Amygdala (tissue), 56 donors: Measurements from ENCODE around the gene ISCU.

Source experiments
- DNase-seq, 56 donors: peaks; one replicate each; lab custom pipeline; 2025; lab: John Stamatoyannopoulos, UW

ISCU gene

DNA sequence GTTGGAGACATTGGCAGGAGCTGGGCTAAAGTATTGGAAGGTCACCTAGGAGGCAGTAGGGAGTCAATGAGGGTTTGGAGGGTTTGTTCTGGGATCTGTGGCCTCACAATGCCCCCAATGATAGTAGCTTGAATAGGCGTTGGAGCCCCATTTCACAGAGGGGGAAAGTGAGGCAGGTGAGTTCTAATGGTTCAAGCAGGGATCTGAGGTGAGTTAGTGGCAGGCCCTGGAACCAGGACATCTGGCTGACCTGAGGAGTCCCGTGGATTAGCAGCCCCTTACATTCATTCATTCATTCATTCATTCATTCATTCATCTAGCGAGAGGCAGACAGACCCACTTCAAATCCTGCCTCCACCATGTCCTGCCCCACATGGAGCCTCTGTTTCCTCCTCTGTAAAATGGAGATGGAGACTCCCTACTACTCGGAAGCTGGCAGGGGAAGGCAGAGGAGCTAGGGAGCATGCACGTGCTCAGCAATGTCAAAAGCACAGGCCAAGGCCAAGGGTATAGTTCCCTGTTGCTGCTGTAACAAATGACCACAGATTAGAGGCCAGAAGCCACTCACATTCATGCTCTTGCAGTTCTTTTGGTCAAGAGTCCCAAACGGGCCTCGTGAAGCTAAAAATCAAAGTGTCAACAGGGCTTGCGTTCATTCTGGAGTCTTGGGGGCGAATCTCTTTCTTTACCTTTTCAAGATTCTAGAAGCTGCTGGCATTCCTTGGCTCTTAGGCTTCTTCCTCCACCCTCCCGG is 37.7 kb downstream of the ISCU start:
- no peak for DNase-seq

DNA sequence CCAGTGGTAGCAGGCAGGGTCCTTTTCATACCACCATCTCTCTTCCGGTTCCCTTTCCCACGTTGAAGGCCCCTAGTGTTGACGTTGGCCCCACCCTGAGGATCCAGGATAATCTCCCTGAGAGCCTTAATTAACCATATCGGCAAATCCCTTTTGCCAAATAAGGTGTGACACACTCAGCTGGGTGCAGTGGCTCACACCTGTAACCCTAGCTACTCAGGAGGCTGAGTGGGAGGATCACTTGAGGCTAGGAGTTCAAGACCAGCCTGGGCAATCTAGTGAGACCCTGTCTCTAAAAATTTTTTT is 38.3 kb downstream of the ISCU start:
- DNase-seq = no peak

DNA sequence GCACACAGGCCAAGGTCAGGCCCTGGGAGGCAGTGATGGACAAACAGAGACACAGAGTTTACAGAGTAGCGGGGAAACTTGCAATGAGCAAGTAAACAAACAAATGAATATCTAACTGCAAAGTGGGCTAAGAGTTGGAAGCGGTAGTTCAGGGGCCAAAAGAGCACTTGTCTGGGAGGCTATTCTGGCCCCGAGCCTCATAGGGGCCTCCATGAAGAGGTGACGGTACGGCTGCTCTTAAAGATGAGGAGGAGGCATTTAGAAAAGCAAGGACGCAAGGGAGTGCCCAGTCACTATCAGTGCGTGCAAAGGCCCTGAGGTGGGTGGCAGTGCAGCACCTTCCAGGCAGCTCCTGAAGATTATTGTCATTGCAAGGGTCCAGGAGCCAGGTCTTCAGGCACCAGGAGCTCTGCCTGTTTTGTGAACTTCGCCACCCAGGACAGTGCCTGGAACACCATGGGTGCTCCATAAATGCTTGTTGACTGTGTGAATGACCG is 39.9 kb downstream of the ISCU start:
- DNase-seq = no peak

DNA sequence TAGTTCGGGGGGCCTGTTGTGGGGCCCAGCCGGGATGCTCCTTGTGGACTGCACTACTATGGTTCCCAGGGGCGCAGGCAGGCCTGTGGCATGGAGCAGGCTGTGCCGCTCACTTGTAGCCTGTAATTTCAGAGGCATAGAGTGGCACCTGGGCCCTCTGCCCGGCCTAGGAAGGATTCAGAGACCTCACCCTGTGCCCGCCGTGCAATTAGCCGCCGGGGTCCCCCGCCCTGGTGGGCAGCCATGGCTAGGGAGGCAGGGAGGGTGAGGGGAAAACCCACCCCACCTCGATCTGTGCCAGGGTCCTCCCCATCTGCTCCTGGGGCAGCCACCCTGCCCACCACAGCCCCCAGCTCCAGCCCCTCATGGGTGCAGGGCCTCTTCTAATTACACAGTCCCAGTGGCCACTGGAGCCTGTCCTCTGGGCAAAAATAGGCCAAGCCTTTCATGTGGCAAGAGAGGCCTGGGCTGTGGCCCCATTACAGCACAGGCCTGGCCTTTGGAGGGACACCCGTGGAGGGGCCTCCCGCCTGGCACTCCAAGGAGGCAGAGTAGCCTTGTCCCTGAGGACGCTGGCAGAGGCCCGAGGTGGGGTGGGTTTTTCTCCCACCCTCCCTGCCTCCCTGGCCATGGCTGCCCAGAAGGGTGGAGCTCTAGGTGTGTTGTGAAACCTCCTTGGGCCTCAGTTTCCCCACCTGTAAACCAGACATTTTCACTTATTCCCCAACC is 40.7 kb downstream of the ISCU start:
- no peak for DNase-seq

DNA sequence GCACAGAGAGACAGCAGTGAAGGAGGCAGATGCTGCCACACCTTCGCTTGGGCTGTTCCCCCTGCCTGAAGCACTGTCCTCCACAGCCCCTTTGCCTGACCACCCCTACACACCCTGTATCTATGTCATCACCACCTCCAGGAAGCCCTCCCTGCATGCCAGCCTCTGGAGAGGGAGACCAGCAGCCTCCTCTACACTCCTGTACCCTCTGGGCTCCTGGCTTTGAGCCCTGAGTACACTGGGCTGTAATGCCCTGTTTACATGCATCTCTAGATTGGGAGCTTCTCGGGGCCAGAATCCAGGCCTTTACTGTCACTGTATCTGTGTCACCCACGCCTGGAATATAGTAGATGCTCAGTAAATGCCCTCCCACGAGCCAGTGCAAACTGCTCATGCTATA is 41.3 kb downstream of the ISCU start:
- no peak for DNase-seq

DNA sequence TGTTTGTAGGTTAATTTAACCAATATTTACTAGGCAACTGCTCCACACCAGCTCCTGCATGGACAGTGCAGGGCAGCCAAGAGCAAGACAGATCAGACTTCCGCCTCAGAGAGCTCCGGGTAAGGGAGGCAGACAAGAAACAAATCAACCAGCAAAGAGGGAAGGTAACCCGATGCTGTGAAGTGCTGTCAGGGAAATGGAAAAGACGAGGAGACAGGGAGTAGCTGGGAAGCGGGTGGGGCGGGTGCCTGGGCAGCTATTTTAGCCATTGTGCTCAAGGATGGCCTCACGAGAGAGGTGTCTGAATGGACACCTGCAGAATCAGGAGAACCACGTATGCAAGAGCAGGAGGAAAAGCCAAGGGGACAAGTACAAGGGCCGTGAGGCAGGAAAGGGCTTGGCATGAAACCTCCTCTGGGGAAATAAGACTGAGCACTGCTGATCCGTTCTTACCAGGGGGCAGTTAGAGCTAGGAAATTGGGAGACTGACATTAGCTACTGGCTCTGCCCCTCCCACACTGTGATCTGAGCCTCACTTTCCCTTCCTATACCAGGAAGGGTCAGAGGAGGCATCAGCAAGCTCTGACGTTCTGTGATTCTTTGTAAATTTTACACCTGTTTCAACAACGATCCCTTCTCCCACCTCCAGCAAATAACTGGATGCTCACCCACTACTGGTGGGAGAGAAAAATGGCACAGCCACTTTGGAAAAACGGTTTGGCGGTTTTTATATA is 42.0 kb downstream of the ISCU start:
- DNase-seq = no peak

DNA sequence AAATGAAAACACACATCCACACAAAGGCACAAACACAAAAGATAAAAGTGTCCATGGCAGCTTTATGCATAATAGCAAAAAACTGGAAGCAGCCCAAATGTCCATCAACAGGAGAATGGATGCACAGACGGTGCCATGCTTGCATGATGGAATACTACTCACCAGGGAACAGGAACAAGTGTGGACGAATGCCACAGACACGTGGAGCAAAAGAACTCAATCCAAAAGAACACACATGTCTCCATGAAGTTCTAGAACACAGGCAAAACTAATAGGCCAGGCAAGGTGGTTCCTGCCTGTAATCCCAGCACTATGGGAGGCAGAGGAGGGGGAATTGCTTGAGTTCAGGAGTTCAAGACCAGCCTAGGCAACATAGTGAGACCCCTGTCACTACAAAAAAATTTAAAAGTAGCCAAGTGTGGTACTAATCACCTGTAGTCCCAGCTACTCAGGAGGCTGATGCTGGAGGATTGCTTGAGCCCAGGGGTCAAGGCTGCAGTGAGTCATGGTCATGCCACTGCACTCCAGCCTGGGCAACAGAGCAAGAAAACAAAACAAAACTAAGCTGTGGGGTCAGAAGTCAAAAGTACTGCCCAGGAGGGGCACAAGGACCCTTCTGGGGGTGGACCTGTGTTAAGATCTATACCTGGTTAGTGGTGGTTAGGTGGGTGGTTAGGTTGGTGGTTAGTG is 42.7 kb downstream of the ISCU start:
- no peak for DNase-seq

DNA sequence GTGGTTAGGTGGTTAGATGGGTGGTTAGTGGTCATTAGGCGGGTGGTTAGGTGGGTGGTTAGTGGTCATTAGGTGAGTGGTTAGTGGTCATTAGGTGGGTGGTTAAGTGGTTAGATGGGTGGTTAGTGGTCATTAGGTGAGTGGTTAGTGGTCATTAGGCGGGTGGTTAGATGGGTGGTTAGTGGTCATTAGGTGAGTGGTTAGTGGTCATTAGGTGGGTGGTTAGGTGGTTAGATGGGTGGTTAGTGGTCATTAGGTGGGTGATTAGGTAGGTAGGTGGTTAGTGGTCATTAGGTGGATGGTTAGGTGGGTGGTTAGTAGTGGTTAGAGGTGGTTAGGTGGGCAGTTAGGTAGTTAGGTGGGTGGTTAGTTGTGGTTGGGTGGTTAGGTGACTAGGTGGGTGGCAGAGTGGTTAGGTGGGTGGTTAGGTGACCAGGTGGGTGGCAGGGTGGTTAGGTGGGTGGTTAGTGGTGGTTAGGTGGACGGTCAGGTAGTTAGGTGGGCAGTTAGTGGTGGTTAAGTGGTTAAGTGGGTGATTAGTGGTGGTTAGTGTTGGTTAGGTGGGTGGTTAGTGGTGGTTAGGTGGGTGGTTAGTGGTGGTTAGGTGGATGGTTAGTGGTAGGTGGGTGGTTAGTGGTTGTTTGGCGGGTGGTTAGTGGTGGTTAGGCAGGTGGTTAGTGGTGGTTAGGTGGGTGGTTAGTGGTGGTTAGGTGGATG is 43.5 kb downstream of the ISCU start:
- no peak for DNase-seq

DNA sequence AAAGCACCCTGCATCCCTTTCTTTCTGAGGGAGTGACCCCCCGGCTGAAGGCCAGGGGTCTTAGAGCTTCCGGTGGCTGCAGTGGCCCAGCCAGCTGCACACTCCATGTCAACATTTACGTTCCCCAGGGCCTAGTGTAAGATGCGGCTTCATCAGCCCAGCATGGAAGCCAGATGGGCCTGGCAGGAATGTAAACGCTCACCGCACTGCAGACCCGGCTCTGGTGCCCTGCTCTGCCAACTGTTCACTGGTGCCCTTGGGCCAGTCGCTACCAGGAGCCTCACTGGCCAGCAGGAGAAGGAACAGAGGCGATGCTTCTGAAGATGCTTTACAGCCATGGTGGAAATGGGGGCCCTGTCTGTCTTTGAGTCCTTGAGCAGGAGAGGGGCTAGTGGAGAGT is 44.1 kb downstream of the ISCU start:
- DNase-seq = no peak

DNA sequence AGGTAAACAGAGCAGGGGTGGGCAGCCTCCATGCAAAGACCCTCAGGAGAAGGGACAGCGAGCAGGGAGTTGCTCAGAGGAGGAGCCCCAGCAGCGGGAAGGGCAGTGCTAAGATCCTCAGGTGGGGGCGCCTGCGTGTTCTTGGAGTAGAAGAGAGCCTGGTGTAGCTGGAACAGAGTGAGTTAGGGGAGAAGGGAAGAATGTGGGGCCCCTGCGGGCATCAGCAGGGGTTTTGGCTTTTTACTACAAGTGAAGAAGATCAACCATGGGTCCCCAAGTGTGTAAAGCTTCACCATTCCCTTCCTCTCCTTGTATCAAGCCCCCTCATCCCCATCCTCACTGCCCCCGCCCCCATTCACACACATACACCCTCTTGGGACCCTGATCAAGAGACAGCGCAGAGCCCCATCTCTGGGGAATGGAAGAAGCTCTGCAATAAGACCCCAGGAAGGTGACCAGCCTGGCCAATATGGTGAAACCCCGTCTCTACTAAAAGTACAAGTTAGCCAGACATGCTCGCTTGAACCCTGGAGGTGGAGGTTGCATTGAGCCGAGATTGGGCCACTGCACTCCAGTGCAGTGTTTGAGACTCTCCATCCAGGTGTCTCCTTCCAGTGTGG is 45.7 kb downstream of the ISCU start:
- DNase-seq = no peak

DNA sequence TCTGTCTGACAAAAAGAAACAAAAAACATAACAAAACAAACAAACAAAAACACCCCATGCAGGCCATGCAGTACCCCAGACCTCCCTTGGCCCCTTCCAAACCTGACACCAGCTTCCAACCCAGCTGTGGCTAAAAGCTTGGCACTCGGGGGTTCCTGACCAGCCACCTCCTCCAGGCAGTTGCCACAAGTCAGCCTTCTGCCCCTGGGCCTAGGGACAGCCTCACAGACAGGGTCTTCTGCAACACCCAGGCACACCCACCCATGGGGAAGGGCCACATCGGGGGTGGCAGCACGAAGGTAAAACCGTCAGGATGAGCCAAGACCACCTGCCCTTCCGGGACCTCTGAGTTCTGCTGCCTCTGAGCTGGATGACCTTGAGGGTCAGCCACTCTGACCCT is 46.2 kb downstream of the ISCU start:
- DNase-seq = no peak

DNA sequence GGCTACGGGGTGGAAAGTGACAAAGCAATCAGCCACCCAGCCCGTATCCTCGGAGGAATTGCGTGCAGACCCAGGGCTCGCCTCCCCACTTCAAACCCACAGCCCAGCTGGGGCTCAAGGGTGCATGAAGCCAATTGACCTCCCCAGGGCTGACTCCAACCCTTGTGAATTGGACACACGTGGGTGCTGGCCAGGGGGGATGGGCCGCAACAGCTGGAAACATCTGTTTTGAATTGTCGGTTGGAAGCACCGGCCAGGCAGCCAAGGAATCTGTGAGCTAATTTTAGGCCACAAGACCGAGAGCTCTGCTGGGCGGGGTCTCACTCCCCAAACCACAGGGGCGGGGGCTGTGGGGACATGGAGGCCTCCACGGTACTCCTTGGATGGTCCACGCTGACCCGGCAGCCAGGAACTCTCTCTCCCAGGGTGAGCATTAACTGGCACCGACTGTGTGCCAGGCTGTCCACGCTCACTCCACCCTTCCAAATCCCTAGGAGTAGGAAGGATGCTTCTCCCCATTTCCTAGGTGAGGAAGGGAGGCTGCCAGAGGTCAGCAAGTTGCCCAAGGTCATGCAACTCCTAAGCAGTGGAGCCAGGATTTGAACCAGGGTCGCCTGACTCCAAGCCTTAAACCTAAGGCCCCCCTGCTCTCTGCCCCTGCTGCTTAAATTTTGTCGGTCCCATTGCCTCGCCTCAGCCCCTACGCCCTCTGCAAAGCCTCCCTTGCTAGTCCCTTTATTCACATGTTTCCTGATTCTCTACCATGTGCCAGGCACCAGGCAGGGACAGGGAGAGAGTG is 47.3 kb downstream of the ISCU start:
- DNase-seq = no peak

DNA sequence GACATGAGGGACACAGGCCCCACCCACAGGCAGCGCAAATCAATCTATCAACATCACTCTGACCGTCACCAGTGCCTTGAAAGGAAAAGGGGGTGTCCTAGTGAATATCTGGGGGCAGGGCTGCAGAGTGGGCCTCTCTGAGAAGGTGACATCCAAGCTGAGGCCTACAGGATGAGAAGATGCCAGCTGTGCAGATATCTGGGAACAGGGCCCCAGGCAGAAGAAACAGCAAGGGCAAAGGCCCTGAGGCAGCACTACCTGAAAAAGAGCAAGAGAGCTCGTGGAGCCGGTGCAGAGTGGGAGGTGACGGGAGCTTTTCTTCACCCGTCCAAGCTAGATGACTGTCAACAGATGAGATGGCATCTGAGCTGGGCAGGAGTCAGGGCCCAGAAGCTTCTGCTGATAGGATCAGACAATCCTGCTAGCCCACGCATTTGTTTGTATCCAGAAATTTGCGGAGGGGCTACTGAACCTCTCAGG is 48.0 kb downstream of the ISCU start:
- no peak for DNase-seq

DNA sequence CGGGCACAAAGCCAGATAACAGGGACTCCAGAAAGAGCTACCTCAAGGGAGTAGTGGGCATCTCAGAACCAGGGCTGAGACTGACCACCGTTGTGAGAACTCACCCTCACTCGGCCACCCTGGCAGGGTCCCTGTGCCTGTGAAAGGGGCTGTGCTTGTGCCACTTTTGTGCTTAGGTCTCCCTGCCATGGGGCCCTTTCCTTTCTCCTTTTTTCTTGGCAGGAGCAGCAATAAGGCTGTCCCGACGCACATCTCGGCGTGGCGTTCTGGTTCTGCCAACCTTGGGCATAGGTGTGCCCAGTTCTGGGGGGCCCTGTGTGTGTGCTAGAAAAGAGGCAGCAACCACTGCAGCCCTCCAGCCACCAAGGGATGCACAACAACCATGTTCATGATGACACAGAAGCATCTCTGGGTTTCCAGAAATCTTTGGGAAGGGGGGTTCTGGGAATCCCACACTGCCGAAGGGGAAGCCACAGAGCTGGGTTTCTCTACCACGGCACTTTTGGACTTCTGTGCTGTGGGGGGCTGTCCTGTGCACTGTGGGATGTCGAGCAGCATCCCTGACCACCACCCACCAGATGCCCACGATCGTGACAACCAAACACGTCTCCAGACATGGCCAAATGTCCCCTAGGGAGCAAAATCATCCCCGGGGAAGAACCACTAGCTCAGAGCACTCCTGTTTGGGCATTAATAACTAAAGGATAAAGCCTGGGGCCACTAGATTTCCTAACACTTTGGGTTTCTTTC is 48.6 kb downstream of the ISCU start:
- no peak for DNase-seq

DNA sequence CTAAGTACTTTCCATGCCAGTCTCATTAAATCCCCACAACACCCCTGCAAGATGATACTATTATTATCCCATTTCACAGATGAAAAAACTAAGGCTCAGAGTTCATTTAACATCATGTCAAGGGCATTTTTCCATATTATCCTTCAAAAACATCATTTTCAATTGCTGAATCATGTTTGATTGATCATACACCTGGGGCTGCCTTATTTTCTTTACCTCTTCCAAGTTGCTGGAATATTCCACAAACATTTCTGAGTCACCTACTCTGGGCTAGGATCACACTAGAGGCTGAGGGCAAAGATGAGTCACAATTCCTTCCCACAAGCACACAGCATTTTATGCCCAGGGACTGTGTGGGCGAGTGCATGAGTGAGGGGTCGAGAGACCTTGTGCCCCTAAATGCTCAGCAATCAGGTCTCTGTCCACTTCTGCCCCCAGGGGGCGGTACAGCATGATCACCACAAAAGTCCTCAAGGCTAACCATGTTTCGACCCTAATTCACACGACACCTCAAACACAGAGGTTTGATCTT is 49.6 kb downstream of the ISCU start:
- no peak for DNase-seq

DNA sequence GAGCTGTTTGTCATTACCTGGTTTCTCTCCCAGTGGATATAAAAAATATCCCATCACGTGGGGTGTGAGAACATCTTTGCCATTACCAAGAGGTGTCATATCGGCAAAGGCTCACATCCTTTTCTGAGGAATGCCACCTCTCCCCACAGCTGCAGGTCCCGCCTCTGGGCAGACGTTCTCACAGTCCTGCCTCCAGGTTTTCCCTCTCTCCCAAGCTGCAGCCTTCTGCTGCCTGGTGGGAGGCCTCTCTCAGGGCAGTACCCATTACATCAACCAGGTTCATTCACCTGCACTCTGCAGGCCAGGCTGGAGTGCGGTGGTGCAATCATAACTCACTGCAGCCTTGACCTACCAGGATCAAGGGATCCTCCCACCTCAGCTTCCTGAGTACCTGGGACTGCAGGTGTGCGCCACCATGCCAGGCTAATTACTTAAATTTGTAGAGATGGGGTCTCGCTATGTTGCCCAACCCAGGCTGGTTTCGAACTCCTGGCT is 50.4 kb downstream of the ISCU start:
- no peak for DNase-seq

DNA sequence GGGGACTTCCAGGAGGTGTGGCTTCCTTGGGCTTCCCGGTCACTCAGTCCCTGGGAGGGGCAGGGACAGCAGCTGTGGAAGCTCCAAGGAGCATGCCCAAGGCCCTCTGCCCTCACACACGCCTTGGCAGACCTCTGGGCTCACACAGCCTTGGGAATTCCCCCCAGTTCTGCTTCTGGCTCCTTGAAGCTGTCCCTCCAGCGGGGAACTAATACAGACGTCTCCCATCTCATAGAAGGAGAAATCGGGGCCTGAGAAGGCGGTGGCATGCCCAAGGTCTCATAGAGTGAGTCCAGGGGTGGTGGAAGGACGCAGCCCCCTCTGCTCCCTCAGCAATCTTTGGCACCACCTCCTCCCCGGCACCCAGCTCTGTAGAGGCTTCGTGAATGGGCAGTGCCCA is 51.2 kb downstream of the ISCU start:
- no peak for DNase-seq

DNA sequence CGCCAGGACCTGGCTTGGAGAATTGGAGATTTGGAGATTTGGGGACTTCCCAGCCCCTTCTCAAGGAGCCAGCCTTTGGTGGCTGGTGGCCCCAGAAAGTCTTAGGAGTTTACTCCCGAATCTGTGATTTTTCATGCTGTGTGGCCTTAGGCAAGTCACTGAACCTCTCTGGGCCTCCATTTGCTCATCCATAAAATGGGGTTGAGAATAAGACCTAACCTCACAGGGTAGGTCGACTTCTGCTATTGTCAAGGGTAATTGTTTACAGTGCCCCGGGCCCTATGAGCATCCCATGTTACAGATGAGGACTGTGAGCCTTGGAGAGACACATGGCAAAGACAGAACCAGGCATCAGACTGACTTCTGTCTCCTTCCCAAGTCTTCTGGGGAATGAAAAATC is 51.6 kb downstream of the ISCU start:
- no peak for DNase-seq
